Osteoblast (primary cell): Measurements from ENCODE around the gene FAM76B. TPM values are rescaled to one million over a fixed set of nuclear protein-coding genes. Genes with fewer than 3 reads are reported as not detected.
A peak's percentile ranks its signal among the peaks of the same experiment; 100 is the strongest.

ENCODE experiments used
- DNase-seq: peaks from one replicate; pipeline ENCODE4 v3.0.0; 2011; ENCODE audit warnings: low spot score, mixed read lengths; ENCODE audit not compliant: insufficient read length; ENCODE audit errors: missing footprints
- H2AFZ ChIP-seq: 2 replicates; pipeline ENCODE4 v1.6.0; 2011; ENCODE audit warnings: mild to moderate bottlenecking, low read length
- H3K27ac ChIP-seq: 2 replicates; pipeline ENCODE4 v1.5.1; 2011; ENCODE audit warnings: mild to moderate bottlenecking, low read depth, low read length, moderate library complexity
- H3K27me3 ChIP-seq: 2 replicates; pipeline ENCODE4 v1.6.0; 2012; ENCODE audit warnings: mild to moderate bottlenecking, control low read depth, inconsistent platforms, low read length, moderate library complexity; ENCODE audit not compliant: insufficient read depth
- H3K36me3 ChIP-seq: 2 replicates; pipeline ENCODE4 v1.5.1; 2011; ENCODE audit warnings: mild to moderate bottlenecking, low read length, control low read depth, moderate library complexity; ENCODE audit not compliant: insufficient read depth
- H3K4me1 ChIP-seq: 2 replicates; pipeline ENCODE4 v1.5.1; 2011; ENCODE audit warnings: mild to moderate bottlenecking, low read length, control low read depth, moderate library complexity; ENCODE audit not compliant: insufficient read depth
- H3K4me2 ChIP-seq: 2 replicates; pipeline ENCODE4 v1.6.0; 2011; ENCODE audit warnings: mild to moderate bottlenecking, low read length; ENCODE audit not compliant: insufficient read depth
- H3K4me3 ChIP-seq: fragments of 200-600 bp; sonication (generic); 3 replicates; pipeline ENCODE4 v1.5.1; 2012; ENCODE audit warnings: mild to moderate bottlenecking, low read length, inconsistent platforms; ENCODE audit not compliant: insufficient read depth
- H3K79me2 ChIP-seq: 2 replicates; pipeline ENCODE4 v1.6.0; 2012; ENCODE audit warnings: mild to moderate bottlenecking, low read length, control low read depth, inconsistent platforms; ENCODE audit not compliant: insufficient read depth
- H3K9me3 ChIP-seq: 2 replicates; pipeline ENCODE4 v1.5.1; 2011; ENCODE audit warnings: low read depth, low read length, control low read depth
- H4K20me1 ChIP-seq: 2 replicates; pipeline ENCODE4 v1.6.0; 2012; ENCODE audit warnings: mild to moderate bottlenecking, low read length, control low read depth; ENCODE audit not compliant: insufficient read depth
- total RNA-seq: library from RNA; depleted of rRNA; stranded (reverse); fragments of >200 nt; gene quantifications from 2 replicates; pipeline ENCODE4 v1.2.3, GENCODE V29; 2012
- TF ChIP-seq, protein P1 (sequence below): IDR thresholded peaks from 2 replicates; pipeline ENCODE4 v1.5.1; 2011; ENCODE audit warnings: mild to moderate bottlenecking, low read depth, low read length, moderate library complexity; ENCODE audit errors: extremely low read depth

Gene FAM76B
- total RNA-seq, 1 donor, result 26.8 TPM

GRCh38 chr11:95760941-95761340 is 28.6 kb downstream of the FAM76B start:
- TF ChIP-seq, protein P1, sequence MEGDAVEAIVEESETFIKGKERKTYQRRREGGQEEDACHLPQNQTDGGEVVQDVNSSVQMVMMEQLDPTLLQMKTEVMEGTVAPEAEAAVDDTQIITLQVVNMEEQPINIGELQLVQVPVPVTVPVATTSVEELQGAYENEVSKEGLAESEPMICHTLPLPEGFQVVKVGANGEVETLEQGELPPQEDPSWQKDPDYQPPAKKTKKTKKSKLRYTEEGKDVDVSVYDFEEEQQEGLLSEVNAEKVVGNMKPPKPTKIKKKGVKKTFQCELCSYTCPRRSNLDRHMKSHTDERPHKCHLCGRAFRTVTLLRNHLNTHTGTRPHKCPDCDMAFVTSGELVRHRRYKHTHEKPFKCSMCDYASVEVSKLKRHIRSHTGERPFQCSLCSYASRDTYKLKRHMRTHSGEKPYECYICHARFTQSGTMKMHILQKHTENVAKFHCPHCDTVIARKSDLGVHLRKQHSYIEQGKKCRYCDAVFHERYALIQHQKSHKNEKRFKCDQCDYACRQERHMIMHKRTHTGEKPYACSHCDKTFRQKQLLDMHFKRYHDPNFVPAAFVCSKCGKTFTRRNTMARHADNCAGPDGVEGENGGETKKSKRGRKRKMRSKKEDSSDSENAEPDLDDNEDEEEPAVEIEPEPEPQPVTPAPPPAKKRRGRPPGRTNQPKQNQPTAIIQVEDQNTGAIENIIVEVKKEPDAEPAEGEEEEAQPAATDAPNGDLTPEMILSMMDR, result no peak

GRCh38 chr11:95751515-95751914 is 38.1 kb downstream of the FAM76B start:
- TF ChIP-seq, protein P1, result no peak
- Histone ChIP-seq H3K9me3 (no peaks in the 10 kb centered on the region), H3K27ac (no peak overlapping the region), H2AFZ (no peak overlapping the region), H3K27me3 (peaks cover 15% of the 10 kb centered on the region), H3K4me3 (no peak overlapping the region), H3K36me3 (no peaks in the 10 kb centered on the region), H3K4me1 (no peaks in the 10 kb centered on the region), H3K79me2 (no peaks in the 10 kb centered on the region), H3K4me2 (no peak overlapping the region), H4K20me1 (no peaks in the 10 kb centered on the region)
- DNase-seq, result no peak

More at GRCh38 chr11:95760941-95761340, 28.6 kb downstream of the FAM76B start:
- Histone ChIP-seq H3K4me1 (no peaks in the 10 kb centered on the region), H4K20me1 (no peaks in the 10 kb centered on the region), H3K79me2 (no peaks in the 10 kb centered on the region), H3K9me3 (no peaks in the 10 kb centered on the region), H3K36me3 (no peaks in the 10 kb centered on the region), H3K4me2 (no peak overlapping the region), H3K27ac (no peak overlapping the region), H2AFZ (no peak overlapping the region), H3K27me3 (peaks cover 10% of the 10 kb centered on the region), H3K4me3 (no peak overlapping the region)
- DNase-seq, result no peak

GRCh38 chr11:95750101-95750500 is 39.5 kb downstream of the FAM76B start:
- Histone ChIP-seq H3K79me2 (no peaks in the 10 kb centered on the region), H3K4me3 (no peak overlapping the region), H3K9me3 (no peaks in the 10 kb centered on the region), H3K36me3 (no peaks in the 10 kb centered on the region), H3K27me3 (peaks cover 10% of the 10 kb centered on the region), H3K4me1 (no peaks in the 10 kb centered on the region), H3K27ac (no peak overlapping the region), H3K4me2 (no peak overlapping the region), H2AFZ (no peak overlapping the region), H4K20me1 (no peaks in the 10 kb centered on the region)
- DNase-seq, result no peak
- TF ChIP-seq, protein P1, result no peak

DNA sequence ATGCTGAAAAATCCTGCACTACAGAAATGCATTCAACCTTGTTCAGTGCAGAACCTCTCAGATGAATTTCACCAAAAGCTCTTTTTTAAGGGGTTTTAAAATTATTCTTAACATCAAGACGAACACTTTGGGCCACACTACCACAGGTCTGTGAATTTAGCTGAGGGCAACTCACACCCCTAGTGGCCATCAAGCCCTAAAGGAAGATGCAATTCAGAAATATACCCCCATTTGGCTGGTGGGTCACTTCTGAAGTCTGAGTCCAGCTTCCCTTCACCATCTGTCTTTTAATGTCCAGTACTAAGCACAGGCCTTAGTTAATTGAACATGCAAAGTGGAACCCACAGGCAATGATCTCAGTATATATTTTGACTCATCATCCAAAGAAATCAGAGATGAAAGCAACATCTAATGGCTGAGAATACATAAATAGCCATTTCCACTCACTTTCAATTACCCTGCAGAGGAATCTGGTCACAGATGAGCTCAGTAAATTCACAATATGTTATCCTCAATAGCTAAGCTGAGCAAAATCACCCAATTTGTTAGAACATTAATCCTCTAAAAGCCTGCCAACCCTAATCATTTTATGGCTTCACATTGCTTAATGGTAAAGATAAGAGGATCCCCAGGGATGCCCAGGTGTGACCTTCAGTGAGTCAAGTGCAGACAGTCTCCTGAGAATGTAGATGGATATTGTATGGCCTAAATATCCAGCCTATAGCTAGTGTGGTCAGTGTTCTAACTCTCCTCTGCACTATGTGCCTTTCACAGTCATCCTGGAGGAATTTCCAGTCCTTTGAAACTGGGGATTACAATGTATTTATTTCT is 50.3 kb downstream of the FAM76B start:
- H3K4me2 ChIP-seq, result no peak overlapping the region
- no peaks in the 10 kb centered on the region for H3K9me3 ChIP-seq
- H3K4me1 ChIP-seq, result no peaks in the 10 kb centered on the region
- no peak overlapping the region for H2AFZ ChIP-seq
- H3K79me2 ChIP-seq, result no peaks in the 10 kb centered on the region
- H3K4me3 ChIP-seq, result no peak overlapping the region
- no peak for DNase-seq
- H3K27ac ChIP-seq, result no peak overlapping the region
- peaks cover 13% of the 10 kb centered on the region for H3K27me3 ChIP-seq
- TF ChIP-seq, protein P1, result peak; percentile 31
- no peaks in the 10 kb centered on the region for H4K20me1 ChIP-seq
- H3K36me3 ChIP-seq, result no peaks in the 10 kb centered on the region
